Upper lobe of right lung (tissue), 1 donor: ENCODE results near the gene LHX3. TPM values are rescaled to one million over a fixed set of nuclear protein-coding genes. Genes with fewer than 3 reads are reported as not detected.

Experiments
- ATAC-seq: fragments of 200-7000 bp; cut with Tn5 transposase; one replicate; pipeline ENCODE4 v1.9.1; 2020; ENCODE audit warnings: mild to moderate bottlenecking, moderate library complexity
- DNase-seq: peaks from one replicate; pipeline ENCODE4 v3.0.0-alpha.2; 2020
- H3K27ac ChIP-seq: fragments of 200-600 bp; one replicate; pipeline ENCODE4 v1.8.0; 2022
- H3K27me3 ChIP-seq: fragments of 200-600 bp; one replicate; pipeline ENCODE4 v1.8.0; 2022; ENCODE audit warnings: mild to moderate bottlenecking
- H3K36me3 ChIP-seq: fragments of 200-600 bp; one replicate; pipeline ENCODE4 v1.8.0; 2022
- H3K4me1 ChIP-seq: fragments of 200-600 bp; one replicate; pipeline ENCODE4 v1.8.0; 2022
- H3K4me3 ChIP-seq: fragments of 200-600 bp; one replicate; pipeline ENCODE4 v1.8.0; 2022; ENCODE audit warnings: mild to moderate bottlenecking
- H3K9me3 ChIP-seq: fragments of 200-600 bp; one replicate; pipeline ENCODE4 v1.8.0; 2022
- intact Hi-C: fragments of 100-400 bp; cut with DNase I; formaldehyde crosslinking; loops from one replicate; pipeline ENCODE4 v1.11.0; 2022
- total RNA-seq: library from RNA; stranded (reverse); fragmentation: NEBNext Ultra II Directional; extraction: Animal tissue kit (Norgen Biotek cat#: 25700); gene quantifications from one replicate; pipeline ENCODE4 v1.2.1, GENCODE V29; 2021
- TF ChIP-seq, protein P1 (sequence below): fragments of 200-600 bp; IDR thresholded peaks from one replicate; pipeline ENCODE4 v1.8.0; 2022; ENCODE audit warnings: antibody characterized with exemption
- donor health status: DM: no; HTN: yes; CAD: no; lungs with severe emphysema.

LHX3 gene
- total RNA-seq, 1 donor from 2014 or later = not detected

DNA sequence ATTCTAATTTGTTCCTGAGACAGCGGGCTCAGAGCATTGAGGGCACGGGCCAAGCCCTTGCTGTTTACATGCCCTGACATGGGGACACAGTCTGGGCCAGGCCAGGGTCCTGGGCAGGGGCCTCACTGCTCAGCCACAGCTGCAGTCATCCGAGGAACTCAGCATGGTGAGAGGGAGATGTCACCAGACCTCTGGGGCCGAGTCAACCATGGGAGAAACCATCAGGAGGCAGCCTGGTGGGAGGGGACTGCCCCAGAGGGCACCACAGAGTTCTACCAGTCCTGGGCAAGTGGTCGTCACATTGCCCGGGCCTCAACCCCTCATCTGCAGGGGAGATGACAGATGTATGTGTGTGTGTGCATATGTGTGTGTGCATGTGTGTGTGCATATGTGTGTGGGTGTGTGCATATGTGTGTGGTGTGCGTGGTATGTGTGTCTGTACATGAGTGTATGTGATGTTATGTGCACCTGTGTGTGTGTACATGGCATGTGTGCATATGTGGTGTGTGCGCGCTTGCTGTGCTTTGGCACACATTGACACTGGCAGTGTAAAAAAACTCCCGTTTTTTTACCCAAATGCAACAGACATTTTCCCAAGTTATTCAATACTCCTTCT lies 43.8 kb downstream of the LHX3 start:
- Histone ChIP-seq H3K4me3 (no peak overlapping the region), H3K4me1 (no peaks in the 10 kb centered on the region), H3K27ac (no peak overlapping the region), H3K36me3 (no peaks in the 10 kb centered on the region), H3K9me3 (no peaks in the 10 kb centered on the region), H3K27me3 (peaks cover 28% of the 10 kb centered on the region)
- ATAC-seq (no peak), DNase-seq (no peak)
- TF ChIP-seq, protein P1, sequence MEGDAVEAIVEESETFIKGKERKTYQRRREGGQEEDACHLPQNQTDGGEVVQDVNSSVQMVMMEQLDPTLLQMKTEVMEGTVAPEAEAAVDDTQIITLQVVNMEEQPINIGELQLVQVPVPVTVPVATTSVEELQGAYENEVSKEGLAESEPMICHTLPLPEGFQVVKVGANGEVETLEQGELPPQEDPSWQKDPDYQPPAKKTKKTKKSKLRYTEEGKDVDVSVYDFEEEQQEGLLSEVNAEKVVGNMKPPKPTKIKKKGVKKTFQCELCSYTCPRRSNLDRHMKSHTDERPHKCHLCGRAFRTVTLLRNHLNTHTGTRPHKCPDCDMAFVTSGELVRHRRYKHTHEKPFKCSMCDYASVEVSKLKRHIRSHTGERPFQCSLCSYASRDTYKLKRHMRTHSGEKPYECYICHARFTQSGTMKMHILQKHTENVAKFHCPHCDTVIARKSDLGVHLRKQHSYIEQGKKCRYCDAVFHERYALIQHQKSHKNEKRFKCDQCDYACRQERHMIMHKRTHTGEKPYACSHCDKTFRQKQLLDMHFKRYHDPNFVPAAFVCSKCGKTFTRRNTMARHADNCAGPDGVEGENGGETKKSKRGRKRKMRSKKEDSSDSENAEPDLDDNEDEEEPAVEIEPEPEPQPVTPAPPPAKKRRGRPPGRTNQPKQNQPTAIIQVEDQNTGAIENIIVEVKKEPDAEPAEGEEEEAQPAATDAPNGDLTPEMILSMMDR = no peak
- intact Hi-C loops = no loop called here

DNA sequence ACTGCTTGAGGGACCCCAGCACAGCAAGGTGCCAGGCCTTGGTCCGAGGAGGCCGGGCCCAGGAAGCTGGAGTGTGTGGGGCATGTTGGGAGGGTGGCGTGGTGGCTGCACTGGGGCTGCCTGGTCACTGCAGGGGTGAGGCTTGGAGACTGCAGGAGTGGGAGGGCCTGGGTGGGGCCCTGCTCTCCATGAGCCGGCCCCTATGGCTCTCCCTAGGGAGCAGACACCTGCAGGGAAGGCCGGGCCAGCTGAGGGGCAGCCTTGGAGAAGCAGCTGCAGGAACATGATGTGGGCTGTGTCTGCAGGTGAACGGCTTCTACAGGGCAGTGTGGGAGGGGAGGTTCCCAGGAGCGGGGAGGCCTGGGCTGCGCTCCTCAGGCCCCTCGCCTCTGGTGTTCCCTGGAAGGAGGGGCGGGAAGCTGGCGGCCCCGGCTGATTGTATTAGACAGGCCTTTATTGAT lies 44.5 kb downstream of the LHX3 start:
- intact Hi-C loops = no loop called here
- TF ChIP-seq, protein P1 = no peak
- Histone ChIP-seq H3K27ac (no peak overlapping the region), H3K4me1 (no peaks in the 10 kb centered on the region), H3K27me3 (peaks cover 30% of the 10 kb centered on the region), H3K9me3 (no peaks in the 10 kb centered on the region), H3K36me3 (no peaks in the 10 kb centered on the region), H3K4me3 (no peak overlapping the region)
- no peak for ATAC-seq
- DNase-seq = no peak

DNA sequence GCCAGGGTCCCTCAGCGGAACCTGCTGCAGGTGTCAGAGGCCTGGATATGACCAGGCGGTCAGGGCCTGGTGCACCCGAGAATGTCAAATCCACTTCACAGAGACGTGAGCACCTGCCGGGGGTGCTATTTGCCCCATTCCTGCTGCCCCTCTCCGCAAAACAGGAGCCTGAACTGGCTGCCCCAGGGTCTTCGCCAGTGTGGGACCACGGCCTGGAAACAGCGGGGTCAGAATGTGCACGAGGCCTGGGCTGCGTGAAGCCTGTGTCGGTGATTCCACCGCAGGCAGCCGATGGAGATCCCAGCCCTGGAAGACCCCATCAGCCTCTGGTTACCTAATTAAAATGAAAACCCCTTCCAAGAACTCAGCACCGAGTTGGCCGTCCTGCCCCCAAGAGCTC lies 45.1 kb downstream of the LHX3 start:
- Histone ChIP-seq H3K27me3 (peaks cover 34% of the 10 kb centered on the region), H3K36me3 (no peaks in the 10 kb centered on the region), H3K4me3 (no peak overlapping the region), H3K9me3 (no peaks in the 10 kb centered on the region), H3K27ac (no peak overlapping the region), H3K4me1 (no peaks in the 10 kb centered on the region)
- TF ChIP-seq, protein P1 = no peak
- DNase-seq = no peak
- ATAC-seq = no peak
- intact Hi-C loops = no loop called here

DNA sequence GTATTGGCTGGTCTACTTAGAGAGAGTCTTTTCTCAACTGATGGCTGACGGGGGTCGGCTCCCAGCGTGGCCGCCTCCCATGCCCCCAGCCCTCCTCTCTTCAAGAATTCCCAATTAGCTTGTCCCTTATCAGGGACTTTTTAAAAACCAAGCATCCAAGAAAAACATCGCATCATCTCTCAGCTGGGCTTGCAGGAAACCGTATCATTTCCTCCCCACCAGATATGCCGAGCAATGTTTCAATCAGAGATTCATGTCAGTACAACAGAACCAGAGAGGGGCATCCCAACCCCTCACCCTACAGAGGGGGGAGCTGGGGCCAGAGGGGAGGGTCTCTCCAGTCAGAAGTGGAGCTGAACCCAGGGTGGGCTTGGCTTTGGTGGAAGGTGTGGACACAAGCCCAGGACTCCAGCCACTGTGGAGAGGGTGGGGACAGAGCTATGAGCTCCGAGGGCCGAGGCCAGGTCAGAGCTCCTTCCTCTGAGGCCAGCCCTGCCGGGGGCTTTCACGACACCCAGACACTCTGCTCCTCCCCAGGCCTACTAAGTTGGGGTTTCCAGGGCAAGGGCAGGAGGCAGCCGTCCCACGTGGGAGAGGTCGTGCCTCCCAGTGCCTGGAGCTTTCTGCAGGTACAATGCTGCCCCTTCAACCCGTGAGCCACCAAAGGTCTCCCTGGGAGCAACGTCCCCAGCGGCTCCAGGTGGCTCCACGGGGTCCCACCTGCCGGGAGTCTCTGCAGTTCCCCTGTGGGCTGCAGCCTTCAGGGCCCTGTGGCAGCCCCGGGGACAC lies 47.3 kb downstream of the LHX3 start:
- ATAC-seq (no peak), DNase-seq (no peak)
- Histone ChIP-seq H3K4me3 (no peak overlapping the region), H3K27me3 (peaks cover 36% of the 10 kb centered on the region), H3K36me3 (no peaks in the 10 kb centered on the region), H3K9me3 (no peaks in the 10 kb centered on the region), H3K27ac (no peak overlapping the region), H3K4me1 (no peaks in the 10 kb centered on the region)
- intact Hi-C loops = no loop called here
- TF ChIP-seq, protein P1 = no peak

DNA sequence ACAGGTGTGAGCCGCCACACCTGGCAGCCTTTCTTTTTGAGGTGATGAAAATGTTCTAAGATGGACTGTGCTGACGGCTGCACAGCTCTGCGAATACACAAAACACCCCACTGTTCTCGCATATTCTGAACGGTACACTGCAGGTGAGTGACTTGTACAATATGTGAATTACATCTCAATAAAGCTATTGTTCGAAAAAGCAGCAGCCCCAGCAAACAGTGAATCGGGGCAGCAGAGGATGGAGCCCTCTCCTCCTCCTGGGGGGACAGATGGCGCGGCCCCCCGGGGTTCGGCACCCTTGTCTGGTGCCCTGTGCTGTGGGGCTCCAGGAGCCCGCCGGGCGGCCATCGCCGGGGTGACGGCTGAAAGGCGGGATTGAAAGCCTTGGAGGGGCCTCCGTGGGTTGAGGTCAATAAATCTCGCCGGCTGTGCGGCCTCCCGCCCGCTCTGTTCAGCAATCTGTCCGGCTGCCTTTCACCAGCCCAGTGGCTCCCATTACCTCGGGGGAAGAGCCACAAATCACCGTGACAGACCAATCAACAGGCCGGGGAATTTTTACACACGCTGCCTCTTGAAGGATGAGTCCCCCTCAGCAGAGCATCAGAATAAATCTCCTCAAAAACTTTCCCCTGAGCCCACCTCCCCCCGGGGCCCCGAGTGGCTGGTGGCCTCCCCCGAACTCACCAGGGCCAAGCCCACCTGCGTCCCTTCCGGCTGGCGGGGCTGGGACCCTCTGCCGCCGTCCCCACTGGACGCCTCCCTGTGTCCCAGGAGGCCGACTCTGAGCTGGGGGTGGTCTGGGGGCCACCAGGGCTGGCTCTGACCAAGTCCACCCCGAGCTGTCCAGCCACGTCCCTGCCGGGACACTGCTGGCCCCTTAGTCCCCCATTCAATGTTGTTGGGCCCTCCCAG lies 48.5 kb downstream of the LHX3 start:
- DNase-seq (no peak), ATAC-seq (no peak)
- TF ChIP-seq, protein P1 = no peak
- Histone ChIP-seq H3K4me1 (no peaks in the 10 kb centered on the region), H3K36me3 (no peaks in the 10 kb centered on the region), H3K9me3 (no peaks in the 10 kb centered on the region), H3K4me3 (no peak overlapping the region), H3K27me3 (peaks cover 36% of the 10 kb centered on the region), H3K27ac (no peak overlapping the region)
- intact Hi-C loops = no loop called here
